PC-9 (cell line): ENCODE results near the gene AGRN. TPM values are rescaled to one million over a fixed set of nuclear protein-coding genes. Genes with fewer than 3 reads are reported as not detected.
"Not testable (repeated sequence)": the region's sequence is repeated elsewhere in the genome, so short reads cannot be mapped to it uniquely, and the experiment has no call there.

Experiments
- BruUV-seq: library from RNA; stranded (reverse); fragments of 400-500 nt; replicated peaks from 2 replicates; lab custom pipeline; 2021; lab: Mats Ljungman, UMichigan
- CTCF ChIA-PET: fragments of 300-600 bp; sonication (Branson Sonifier 250); formaldehyde crosslinking; loops from one replicate; lab custom pipeline; 2022; ENCODE audit warnings: antibody characterized with exemption; lab: Charles Lee
- POLR2A ChIA-PET: fragments of 300-600 bp; sonication (Branson Sonifier 250); formaldehyde crosslinking; loops from one replicate; lab custom pipeline; 2022; ENCODE audit warnings: antibody characterized with exemption; ENCODE audit not compliant: unreplicated experiment; lab: Charles Lee
- DNase-seq, 2 experiments: peaks; one replicate each; pipeline versions ENCODE4 v3.0.0 to v3.0.0-alpha.2; 2015 to 2022; ENCODE audit warnings: mixed read lengths in 1 of 2
- H2AFZ ChIP-seq: fragments of 200-600 bp; sonication (generic); 2 replicates; pipeline ENCODE4 v1.8.1; 2017; ENCODE audit warnings: antibody characterized with exemption
- H3F3A ChIP-seq: fragments of 200-600 bp; sonication (generic); 2 replicates; pipeline ENCODE4 v1.8.1; 2017; ENCODE audit warnings: antibody characterized with exemption, mild to moderate bottlenecking, low read depth; ENCODE audit not compliant: insufficient read depth
- H3K27ac ChIP-seq: fragments of 200-600 bp; sonication (generic); 2 replicates; pipeline ENCODE4 v1.6.1; 2016; ENCODE audit warnings: mixed run types
- H3K27me3 ChIP-seq: fragments of 200-600 bp; sonication (generic); 2 replicates; pipeline ENCODE4 v1.6.1; 2016; ENCODE audit warnings: low read depth, mixed run types; ENCODE audit not compliant: insufficient read depth
- H3K36me3 ChIP-seq: fragments of 200-600 bp; sonication (generic); 2 replicates; pipeline ENCODE4 v1.6.1; 2016; ENCODE audit warnings: low read depth, mixed run types
- H3K4me1 ChIP-seq: fragments of 200-600 bp; sonication (generic); replicated peaks from 2 replicates; pipeline ENCODE4 v1.6.1; 2016; ENCODE audit warnings: mixed run types; ENCODE audit not compliant: insufficient read depth
- H3K4me2 ChIP-seq: fragments of 200-600 bp; sonication (generic); 2 replicates; pipeline ENCODE4 v1.6.1; 2017; ENCODE audit warnings: mixed run types
- H3K4me3 ChIP-seq: fragments of 200-600 bp; sonication (generic); 2 replicates; pipeline ENCODE4 v1.6.1; 2016; ENCODE audit warnings: mixed run types
- H3K79me2 ChIP-seq: fragments of 200-600 bp; sonication (generic); 2 replicates; pipeline ENCODE4 v1.6.1; 2017; ENCODE audit warnings: low read depth, mixed run types
- H3K9me2 ChIP-seq: fragments of 200-600 bp; sonication (generic); 2 replicates; pipeline ENCODE4 v1.8.1; 2017; ENCODE audit warnings: mild to moderate bottlenecking; ENCODE audit not compliant: insufficient read depth
- H3K9me3 ChIP-seq: fragments of 200-600 bp; sonication (generic); 2 replicates; pipeline ENCODE4 v1.8.1; 2016; ENCODE audit warnings: low read depth; ENCODE audit not compliant: insufficient read depth
- H4K20me1 ChIP-seq: fragments of 200-600 bp; sonication (generic); 2 replicates; pipeline ENCODE4 v1.8.1; 2017; ENCODE audit not compliant: insufficient read depth
- CTCF ChIP-seq: fragments of 200-600 bp; sonication (generic); conservative IDR thresholded peaks from 2 replicates; pipeline ENCODE4 v1.6.1; 2017; ENCODE audit warnings: mixed run types, antibody characterized with exemption, mild to moderate bottlenecking, moderate library complexity
- EZH2 ChIP-seq: fragments of 200-600 bp; sonication (generic); IDR thresholded peaks from 2 replicates; pipeline ENCODE4 v1.8.0; 2017; ENCODE audit warnings: antibody characterized with exemption, low read depth
- intact Hi-C: fragments of 100-400 bp; cut with micrococcal nuclease; formaldehyde crosslinking; loops from one replicate; pipeline ENCODE4 v1.10.0; 2022; ENCODE audit not compliant: unreplicated experiment
- total RNA-seq: library from RNA; stranded (reverse); gene quantifications from 2 replicates; pipeline ENCODE4 v1.2.3, GENCODE V29; 2021

The AGRN gene
- total RNA-seq, 1 experiment from 2014 or later, result 278 TPM

GRCh38 chr1:975365-975764 is 44.6 kb upstream of the AGRN start:
- Histone ChIP-seq H3K79me2 (no peaks in the 10 kb centered on the region), H3K27me3 (no peaks in the 10 kb centered on the region), H3K4me2 (peak overlapping the region; percentile 99), H3K4me3 (peak overlapping the region; percentile 62; the same call in 1 of the 2 replicates), H3K36me3 (no peaks in the 10 kb centered on the region), H3F3A (peaks cover 33% of the 10 kb centered on the region), H4K20me1 (no peaks in the 10 kb centered on the region), H2AFZ (no peak overlapping the region), H3K9me3 (no peaks in the 10 kb centered on the region), H3K27ac (peak overlapping the region; percentile 59; the same call in 1 of the 2 replicates), H3K4me1 (peaks cover 13% of the 10 kb centered on the region), H3K9me2 (no peaks in the 10 kb centered on the region)
- no peak for DNase-seq
- ChIA-PET POLR2A (no interaction called here), CTCF (no interaction called here)
- intact Hi-C loops, result no loop called here
- TF ChIP-seq CTCF (no peak), EZH2 (no peak)
- no TSS peak for BruUV-seq

DNA sequence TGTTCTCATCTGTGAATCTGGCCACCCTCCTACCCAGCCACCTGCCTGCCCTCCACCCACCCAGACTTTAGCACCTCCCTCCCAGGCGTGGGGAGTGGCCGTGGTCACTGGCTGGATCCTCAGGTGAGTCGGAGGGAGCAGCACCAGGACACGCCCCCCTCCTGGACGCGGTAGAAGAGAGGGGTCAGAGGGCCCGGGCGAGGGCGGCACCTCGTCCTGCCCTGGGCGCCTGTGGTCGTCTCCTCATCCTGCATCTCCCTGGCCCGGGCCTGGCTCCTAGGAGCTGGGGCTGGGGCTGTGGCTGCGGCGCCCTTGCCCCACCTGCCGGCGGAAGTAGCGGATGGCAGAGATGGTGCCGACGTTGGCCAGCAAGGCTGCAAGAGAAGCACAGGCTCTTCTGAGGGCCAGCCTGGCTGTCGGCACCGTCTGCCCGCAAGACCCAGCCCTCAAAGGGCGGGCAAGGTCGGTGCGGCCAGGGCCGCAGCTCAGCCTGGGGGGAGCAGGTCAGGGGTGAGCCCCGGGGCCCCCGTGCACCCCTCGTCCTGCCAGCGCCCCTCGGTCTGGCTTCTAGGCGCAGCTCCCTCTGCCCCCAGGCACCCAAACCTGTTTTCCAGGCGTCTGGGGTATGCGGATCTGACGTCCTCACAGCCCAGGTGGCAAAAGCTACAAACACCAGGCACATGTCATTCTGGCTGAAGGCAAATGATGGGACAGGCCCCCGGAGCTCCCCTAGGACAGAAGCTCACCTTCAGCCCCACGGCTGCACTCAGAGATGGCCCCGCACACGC is 43.8 kb upstream of the AGRN start:
- Histone ChIP-seq H3K9me3 (no peaks in the 10 kb centered on the region), H3K4me1 (peaks cover 13% of the 10 kb centered on the region), H3F3A (peaks cover 33% of the 10 kb centered on the region), H3K27ac (peak overlapping the region; percentile 59), H4K20me1 (no peaks in the 10 kb centered on the region), H2AFZ (peak overlapping the region; percentile 66), H3K36me3 (no peaks in the 10 kb centered on the region), H3K9me2 (no peaks in the 10 kb centered on the region), H3K27me3 (no peaks in the 10 kb centered on the region), H3K4me3 (peak overlapping the region; percentile 62; the same call in 1 of the 2 replicates), H3K79me2 (no peaks in the 10 kb centered on the region), H3K4me2 (peak overlapping the region; percentile 99)
- ChIA-PET CTCF (interaction anchor here (0.6 to 0.7 kb wide), 3 partner anchors 9 to 289 kb away, joined by 3 to 5 read pairs (median 5); no protein-coding TSS in a partner anchor), POLR2A (no interaction called here)
- TF ChIP-seq EZH2 (no peak), CTCF (peak; percentile 83)
- intact Hi-C loops, result loop anchor here (1.0 to 2.0 kb wide), 2 partner anchors 71 to 106 kb away; no protein-coding TSS in a partner anchor
- no TSS peak for BruUV-seq
- peak; percentile 89 for DNase-seq

GRCh38 chr1:976791-977190 is 43.1 kb upstream of the AGRN start:
- Histone ChIP-seq H3K4me1 (peaks cover 13% of the 10 kb centered on the region), H3F3A (peaks cover 33% of the 10 kb centered on the region)
- H3K27me3 ChIP-seq, H3K9me2 ChIP-seq, BruUV-seq, H2AFZ ChIP-seq, H3K4me2 ChIP-seq, H3K9me3 ChIP-seq, H4K20me1 ChIP-seq, H3K79me2 ChIP-seq, H3K36me3 ChIP-seq, DNase-seq, H3K27ac ChIP-seq, H3K4me3 ChIP-seq, POLR2A ChIA-PET: not testable (repeated sequence)
- intact Hi-C loops, result loop anchor here (1.0 to 2.0 kb wide), 2 partner anchors 72 to 106 kb away; no protein-coding TSS in a partner anchor
- CTCF ChIA-PET, result interaction anchor here (0.6 to 0.7 kb wide), 3 partner anchors 10 to 288 kb away, joined by 3 to 5 read pairs (median 5); no protein-coding TSS in a partner anchor
